SKM-1 (cell line): ENCODE results near the gene VAV3.

Experiments
- DNase-seq: peaks from one replicate; lab custom pipeline; 2025; ENCODE audit not compliant: unreplicated experiment; lab: John Stamatoyannopoulos, UW

VAV3 gene

DNA sequence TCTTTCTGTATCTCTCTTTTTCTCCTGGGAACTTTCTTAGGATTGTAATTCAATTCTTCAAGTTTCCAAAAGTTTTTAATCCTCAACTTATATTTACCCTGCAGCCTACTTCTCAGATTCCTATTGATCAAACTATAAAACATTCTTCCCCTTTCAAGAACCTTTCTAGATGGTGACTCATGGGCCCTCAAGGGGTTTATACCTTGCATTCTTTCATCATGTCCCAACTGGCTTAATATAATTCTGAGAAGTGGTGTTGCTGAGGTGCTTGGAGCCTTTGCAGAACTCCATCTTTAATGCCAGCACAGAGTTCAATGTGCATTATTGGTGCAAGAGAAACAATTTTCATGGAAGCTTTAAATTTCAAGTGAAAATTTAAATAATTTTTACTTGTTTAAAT, 273.4 kb downstream of the VAV3 start:
- DNase-seq = no peak

GRCh38 chr1:107690491-107690890, 274.5 kb downstream of the VAV3 start:
- no peak for DNase-seq

DNA sequence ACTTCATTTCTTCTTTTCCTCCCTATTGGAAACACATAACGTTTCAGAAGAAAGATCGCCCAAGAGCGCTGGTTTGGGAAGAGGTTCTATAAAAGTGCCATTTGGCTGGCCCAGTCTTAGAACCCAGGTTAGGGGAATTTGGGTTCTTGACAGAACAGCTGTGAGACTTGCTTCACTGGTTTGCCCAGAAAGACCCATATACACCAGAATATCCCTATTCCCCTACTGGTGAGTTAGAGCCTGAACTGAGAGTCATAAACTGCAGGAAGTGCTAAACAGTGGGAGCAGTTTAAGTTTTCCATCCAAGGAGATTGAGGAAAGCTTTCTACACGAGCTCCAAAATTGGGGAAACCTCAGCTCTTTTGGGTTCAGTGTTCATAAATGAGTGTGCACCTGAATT, 275.2 kb downstream of the VAV3 start:
- DNase-seq = no peak

GRCh38 chr1:107689159-107689558, 275.8 kb downstream of the VAV3 start:
- DNase-seq = no peak

DNA sequence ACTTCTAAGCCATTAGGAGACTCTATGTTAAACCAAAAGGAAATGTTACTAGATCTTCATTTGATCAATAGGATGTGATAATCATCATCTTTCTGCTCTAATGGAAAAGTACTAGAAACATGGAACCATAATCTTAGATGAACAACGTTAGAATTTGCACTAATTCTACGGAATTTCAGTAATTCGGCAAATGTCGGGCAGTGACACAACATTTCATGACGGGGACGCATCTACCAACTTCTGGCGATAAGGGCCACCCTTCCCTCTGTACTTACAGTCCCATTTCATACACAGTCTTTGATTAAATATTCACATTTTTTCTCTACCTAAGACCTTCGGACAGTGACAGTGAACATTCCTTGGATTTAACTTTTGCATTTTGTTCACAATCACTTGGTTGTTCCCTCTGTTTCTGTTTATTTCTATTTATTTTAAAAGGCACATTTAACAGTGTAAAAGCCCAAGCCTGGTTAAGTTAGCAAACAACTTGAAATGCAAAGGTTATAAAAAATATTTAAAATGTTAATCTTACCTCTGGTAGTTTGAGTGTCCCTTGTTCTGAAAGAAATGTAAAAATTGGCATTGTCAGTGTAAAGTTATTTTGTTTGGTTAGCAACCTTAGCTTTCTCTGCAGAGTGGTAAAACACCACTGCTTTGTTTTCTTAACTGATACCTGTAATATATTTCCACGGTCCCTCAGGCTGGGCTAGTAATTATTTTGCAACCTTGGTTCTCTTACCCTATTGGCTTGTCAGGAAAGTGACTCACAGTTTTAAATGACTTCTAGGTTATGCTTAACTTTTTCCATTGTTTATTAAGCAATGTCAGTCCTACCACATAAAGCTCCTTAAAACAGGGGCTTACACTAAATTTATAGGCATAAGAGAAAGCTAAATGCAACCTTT, 276.9 kb downstream of the VAV3 start:
- DNase-seq = no peak

DNA sequence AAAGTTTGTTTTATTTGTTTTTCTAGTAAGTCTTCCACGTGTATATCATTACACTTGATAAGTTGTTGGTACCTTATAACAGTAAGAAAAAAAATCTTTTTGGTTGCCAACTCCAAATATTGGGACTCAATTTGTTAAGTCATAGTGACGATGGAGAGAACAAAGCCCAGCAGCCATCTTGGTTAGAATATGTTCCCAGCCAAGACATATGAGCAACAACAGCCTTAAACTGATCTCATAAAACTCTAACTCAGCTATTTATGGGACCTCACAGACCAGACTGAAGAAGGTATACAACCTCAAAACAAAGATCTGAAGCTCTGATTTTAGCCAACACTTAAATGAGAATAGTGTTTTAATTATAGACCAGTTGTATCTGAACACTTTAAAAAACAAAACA, 281.3 kb downstream of the VAV3 start:
- DNase-seq = no peak

DNA sequence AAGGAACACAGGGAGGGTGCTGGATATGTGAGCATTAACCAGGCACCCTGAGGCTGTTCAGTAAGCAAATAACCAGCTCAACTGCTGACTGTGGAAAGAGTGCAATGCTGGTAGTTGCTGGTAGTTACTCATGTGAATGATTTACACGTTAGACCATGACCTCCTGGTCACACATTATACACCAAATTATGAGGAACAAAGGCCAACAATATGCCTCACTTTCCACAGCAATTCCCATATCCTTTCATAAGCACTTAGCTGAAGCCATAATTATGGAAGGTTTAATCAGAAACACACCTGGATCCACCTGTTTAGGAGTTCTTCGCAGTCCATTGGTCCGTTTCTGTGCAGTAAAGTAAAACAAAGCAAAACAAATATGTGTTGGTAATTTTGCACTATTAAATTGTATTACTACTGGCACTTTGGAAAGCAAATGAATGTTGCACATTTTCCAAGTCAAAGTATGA, 281.8 kb downstream of the VAV3 start:
- no peak for DNase-seq

GRCh38 chr1:107682467-107682866, 282.5 kb downstream of the VAV3 start:
- DNase-seq = no peak

DNA sequence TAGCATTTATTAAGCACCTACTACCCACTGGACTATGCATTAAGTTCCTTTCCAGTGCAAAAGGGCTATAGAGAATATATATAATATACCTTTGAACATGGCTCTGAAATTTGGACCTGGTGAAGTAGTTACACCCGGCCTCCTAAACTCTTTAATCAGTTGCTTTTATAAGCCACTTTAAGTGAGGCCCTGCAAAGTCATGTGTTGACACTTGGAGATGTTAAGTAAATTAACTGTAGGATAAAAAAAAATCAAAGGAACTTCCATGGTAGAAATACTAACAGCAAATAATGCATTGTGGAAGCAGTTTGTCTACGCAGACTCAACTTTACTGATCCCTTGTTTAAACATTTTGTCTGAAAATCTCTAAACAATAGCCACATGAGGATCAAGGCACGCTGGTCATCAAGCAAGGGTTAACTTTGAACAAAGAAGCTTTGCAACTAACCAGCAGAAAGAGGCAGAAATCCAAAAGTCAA, 283.9 kb downstream of the VAV3 start:
- no peak for DNase-seq

DNA sequence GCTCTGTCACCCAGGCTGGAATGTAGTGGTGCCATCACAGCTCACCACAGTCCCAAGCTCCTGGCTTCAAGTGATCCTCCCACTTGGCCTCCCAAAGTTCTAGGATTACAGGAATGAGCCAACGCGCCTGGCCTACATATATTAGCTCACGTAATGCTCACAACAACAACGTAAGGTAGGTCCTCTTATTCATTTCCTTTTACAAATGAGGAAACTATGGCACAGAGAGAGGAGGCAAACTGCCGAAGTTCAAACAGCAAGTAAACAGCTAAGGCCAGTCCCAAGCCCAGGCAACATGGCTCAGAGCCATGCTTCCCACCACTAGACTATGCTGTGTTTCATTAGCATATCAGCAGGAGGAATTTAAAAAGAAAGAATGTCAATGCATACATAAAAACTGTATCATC, 284.4 kb downstream of the VAV3 start:
- DNase-seq = no peak

GRCh38 chr1:107679411-107679953, 285.5 kb downstream of the VAV3 start:
- no peak for DNase-seq

DNA sequence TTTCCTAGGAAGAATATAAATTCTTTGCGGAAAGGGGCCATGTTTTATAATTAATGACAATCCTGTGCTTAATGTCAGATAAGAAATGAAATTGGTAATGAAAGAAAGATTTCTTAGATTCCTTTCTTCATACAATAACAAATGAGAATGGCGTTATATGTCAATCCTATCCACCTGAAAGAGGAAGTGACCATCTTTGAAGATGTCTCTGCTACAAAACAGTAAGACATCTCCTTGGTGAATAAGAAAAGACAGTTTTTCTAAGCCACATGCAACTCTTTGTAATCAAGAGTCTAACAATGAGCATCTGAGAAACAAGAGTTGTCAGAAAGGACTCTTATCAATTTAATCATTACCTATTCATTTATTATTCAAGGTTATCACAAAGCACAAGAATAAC, 286.0 kb downstream of the VAV3 start:
- DNase-seq = no peak

GRCh38 chr1:107677697-107678096, 287.3 kb downstream of the VAV3 start:
- no peak for DNase-seq

DNA sequence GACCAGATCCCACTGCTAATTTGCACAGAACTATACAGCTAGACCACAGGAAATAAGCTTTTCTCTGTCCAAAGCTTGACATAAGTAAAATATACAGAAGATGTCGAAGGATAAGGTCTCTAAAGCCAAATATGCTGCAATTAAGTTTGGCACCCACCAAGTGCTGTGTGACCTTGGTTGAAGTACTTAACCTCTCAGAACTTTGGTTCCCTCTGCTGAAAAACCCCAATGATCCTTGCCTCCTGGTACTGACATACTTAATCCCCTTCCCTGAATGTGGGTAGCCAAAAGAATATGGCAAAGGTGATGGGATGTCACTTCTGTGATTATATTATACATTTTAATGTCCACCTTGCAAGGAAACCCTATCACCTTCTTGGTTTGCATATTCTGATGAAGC, 290.5 kb downstream of the VAV3 start:
- no peak for DNase-seq

GRCh38 chr1:107673006-107673405, 292.0 kb downstream of the VAV3 start:
- no peak for DNase-seq

DNA sequence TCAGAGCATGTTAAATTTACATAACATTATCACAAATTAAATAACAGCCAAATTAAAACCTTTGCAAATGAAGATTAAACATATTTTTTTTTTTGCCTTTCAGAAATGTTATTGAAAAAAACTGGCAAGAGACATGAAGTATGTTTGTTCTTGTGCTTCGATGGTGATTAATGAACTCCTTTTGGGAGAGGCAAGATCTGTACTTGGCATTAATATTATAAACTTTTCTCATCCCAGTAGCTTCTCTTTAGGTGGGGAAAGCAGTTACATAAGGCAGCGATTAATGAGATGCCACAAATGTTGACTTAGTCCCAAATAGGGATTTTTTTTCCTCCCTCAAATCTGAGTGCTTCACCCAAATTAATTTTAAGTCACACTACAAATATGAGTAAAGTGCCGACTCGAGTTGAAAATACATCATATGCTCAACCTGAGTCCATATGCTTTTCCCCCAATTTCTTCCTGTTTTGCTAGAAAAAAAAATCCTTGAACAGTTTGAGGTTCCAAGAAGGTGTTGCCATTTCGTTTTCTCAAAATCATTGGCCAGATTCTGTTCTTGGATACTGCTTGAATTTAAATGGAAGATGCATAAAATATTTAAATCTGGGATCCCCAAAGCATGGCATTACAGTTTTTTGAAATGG, 294.5 kb downstream of the VAV3 start:
- no peak for DNase-seq

DNA sequence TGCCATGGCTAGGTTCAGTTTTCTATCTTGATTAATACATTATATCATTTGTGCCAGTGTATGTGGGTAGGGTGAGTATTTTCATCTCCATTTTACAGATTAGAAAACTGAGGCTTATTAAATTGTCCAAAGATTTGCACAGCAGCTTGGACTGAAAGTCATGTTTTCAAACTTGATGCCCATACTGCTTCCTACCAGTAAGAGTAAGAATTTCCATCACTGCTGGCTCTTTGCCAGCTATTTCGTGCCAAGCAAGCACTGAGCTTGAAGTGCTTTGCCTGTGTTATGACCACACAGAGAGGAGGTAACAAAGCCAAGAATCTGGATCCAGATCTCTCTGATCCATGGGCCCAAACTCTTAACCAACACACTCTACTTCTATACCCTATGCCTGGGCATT, 295.0 kb downstream of the VAV3 start:
- no peak for DNase-seq

- no peak for DNase-seq
Measured at GRCh38 chr1:107668762-107669161, 296.2 kb downstream of the VAV3 start.

DNA sequence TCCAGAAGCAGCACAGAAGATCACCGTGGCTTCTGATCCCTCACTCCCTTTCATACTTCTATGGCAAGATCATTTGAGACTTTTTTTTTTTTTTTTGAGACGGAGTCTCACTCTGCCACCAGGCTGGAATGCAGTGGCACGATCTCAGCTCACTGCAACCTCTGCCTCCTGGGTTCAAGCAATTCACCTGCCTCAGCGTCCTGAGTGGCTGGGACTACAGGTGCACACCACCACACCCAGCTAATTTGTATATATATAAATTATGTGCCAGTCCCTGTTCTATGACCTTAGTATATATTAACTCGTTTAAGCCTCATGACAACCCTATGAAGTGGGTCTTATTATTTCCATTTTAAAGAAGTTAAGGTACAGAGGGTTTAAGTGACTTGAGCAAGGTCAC, 298.5 kb downstream of the VAV3 start:
- no peak for DNase-seq

GRCh38 chr1:107664982-107665925, 299.7 kb downstream of the VAV3 start:
- DNase-seq = no peak

GRCh38 chr1:107662971-107663370, 302.0 kb downstream of the VAV3 start:
- no peak for DNase-seq
